AG09309 (cell line): ENCODE data around the gene EPHA7.

Source experiments
- DNase-seq: peaks from one replicate; pipeline ENCODE4 v3.0.0-alpha.2; 2010; ENCODE audit warnings: low read depth
- H3K4me3 ChIP-seq: 2 replicates; pipeline ENCODE4 v1.5.1; 2011; ENCODE audit warnings: mild to moderate bottlenecking, low read depth, low read length, moderate library complexity; ENCODE audit not compliant: control insufficient read depth
- CTCF ChIP-seq: IDR thresholded peaks from 2 replicates; pipeline ENCODE4 v1.5.1; 2011; ENCODE audit warnings: mild to moderate bottlenecking, low read depth, low read length, inconsistent platforms; ENCODE audit not compliant: insufficient read depth, control insufficient read depth; ENCODE audit errors: missing control alignments

Gene EPHA7

GRCh38 chr6:93376026-93376540, 43.3 kb downstream of the EPHA7 start:
- no peak for DNase-seq
- no peak for TF ChIP-seq CTCF
- H3K4me3 ChIP-seq: no peak overlapping the region

GRCh38 chr6:93373445-93373844, 45.9 kb downstream of the EPHA7 start:
- H3K4me3 ChIP-seq: no peak overlapping the region
- TF ChIP-seq CTCF: no peak
- no peak for DNase-seq

- DNase-seq: no peak
- H3K4me3 ChIP-seq: no peak overlapping the region
- TF ChIP-seq CTCF: no peak
Measured at GRCh38 chr6:93371756-93372155, 47.6 kb downstream of the EPHA7 start.

- no peak for TF ChIP-seq CTCF
- no peak for DNase-seq
Measured at GRCh38 chr6:93369586-93370134, 49.7 kb downstream of the EPHA7 start.

GRCh38 chr6:93366506-93366905, 52.9 kb downstream of the EPHA7 start:
- H3K4me3 ChIP-seq: no peak overlapping the region
- no peak for DNase-seq
- TF ChIP-seq CTCF: no peak

More at GRCh38 chr6:93369586-93370134, 49.7 kb downstream of the EPHA7 start:
- H3K4me3 ChIP-seq: no peak overlapping the region

- DNase-seq: no peak
- H3K4me3 ChIP-seq: no peak overlapping the region
- no peak for TF ChIP-seq CTCF
Measured at GRCh38 chr6:93365445-93365844, 53.9 kb downstream of the EPHA7 start.
